Heart left ventricle (tissue), 16 donors: ENCODE measurements around the gene PDZD8. TPM values are rescaled to one million over a fixed set of nuclear protein-coding genes. Genes with fewer than 3 reads are reported as not detected.

Source experiments
- ATAC-seq, 4 donors: fragments of 200-7000 bp; cut with Tn5 transposase; one replicate each; pipeline ENCODE4 v1.9.1; 2020 to 2022; ENCODE audit warnings: moderate library complexity in 4 of 4, mild to moderate bottlenecking in 3 of 4, moderate number of reproducible peaks in 1 of 4
- DNase-seq, 5 donors: peaks; one replicate each; pipeline ENCODE4 v3.0.0-alpha.2; 2020
- H3K27ac ChIP-seq, 12 donors: fragments of 200-600 bp; sonication (generic) in 4 of 12; one replicate each; pipeline versions ENCODE4 v1.5.0 to v1.8.0; 2016 to 2022; ENCODE audit warnings: mild to moderate bottlenecking in 2 of 12
- H3K27me3 ChIP-seq, 9 donors: fragments of 200-600 bp; sonication (generic) in 2 of 9; one replicate each; pipeline versions ENCODE4 v1.5.1 to v1.8.0; 2016 to 2022; ENCODE audit warnings: mild to moderate bottlenecking in 3 of 9
- H3K36me3 ChIP-seq, 9 donors: fragments of 200-600 bp; sonication (generic) in 2 of 9; one replicate each; pipeline versions ENCODE4 v1.5.0 to v1.8.0; 2018 to 2022; ENCODE audit warnings: mild to moderate bottlenecking in 2 of 9
- H3K4me1 ChIP-seq, 12 donors: fragments of 200-600 bp; sonication (generic) in 4 of 12; one replicate each; pipeline versions ENCODE4 v1.5.0 to v1.8.0; 2016 to 2022; ENCODE audit warnings: mild to moderate bottlenecking in 3 of 12
- H3K4me3 ChIP-seq, 12 donors: fragments of 200-600 bp; sonication (generic) in 4 of 12; one replicate each; pipeline versions ENCODE4 v1.5.0 to v1.8.0; 2017 to 2022; ENCODE audit warnings: mild to moderate bottlenecking in 9 of 12, moderate library complexity in 4 of 12
- H3K9me3 ChIP-seq, 12 donors: fragments of 200-600 bp; sonication (generic) in 4 of 12; one replicate each; pipeline versions ENCODE4 v1.5.0 to v1.8.0; 2016 to 2022; ENCODE audit warnings: mild to moderate bottlenecking in 1 of 12
- CTCF ChIP-seq, 12 donors: fragments of 200-600 bp; sonication (generic) in 4 of 12; IDR thresholded peaks; one replicate each; pipeline versions ENCODE4 v1.5.0 to v1.8.0; 2018 to 2022; ENCODE audit warnings: antibody characterized with exemption in 12 of 12, mild to moderate bottlenecking in 5 of 12
- POLR2A ChIP-seq, 2 donors: fragments of 450-650 bp; IDR thresholded peaks; one replicate each; pipeline ENCODE4 v1.6.1; 2017; ENCODE audit warnings: antibody characterized with exemption in 2 of 2, mild to moderate bottlenecking in 2 of 2, moderate library complexity in 2 of 2
- WGBS, 4 donors: extraction: QIAGEN DNeasy Blood & Tissue Kit in 2 of 4; methylation state at CpG; one replicate each; pipeline versions ENCODE4 v1.1.5 to v1.1.7; 2013 to 2018; 5-methylcytosine and 5-hydroxymethylcytosine counted together
- intact Hi-C, 10 donors: fragments of 100-400 bp; cut with DNase I; formaldehyde crosslinking; loops; one replicate each; pipeline versions ENCODE4 v1.11.1 to v1.14.2; 2022
- polyA plus RNA-seq, 2 donors: library from polyadenylated mRNA; stranded (reverse); fragments of 200-250 nt; gene quantifications; one replicate each; pipeline ENCODE4 v1.2.3, GENCODE V29; 2013
- total RNA-seq, 9 donors: library from RNA; depleted of rRNA in 2 of 9; stranded (reverse); fragments of >200 nt in 2 of 9; fragmentation: NEBNext Ultra II Directional in 3 of 9; extraction: Animal tissue kit (Norgen Biotek cat#: 25700) in 3 of 9; gene quantifications; one replicate each; pipeline versions ENCODE4 v1.1.0 to v1.2.4, GENCODE V29; 2016 to 2023
- donor health status: ischemic (EF 13 %, LVEDD 7.1; RV severe dilation, severe dysfunction).
- donor health status: healthy with polysubstance abuse.
- donor health status: DM: no; HTN: yes; CAD: no.
- donor health status: DM: no; HTN: no; CAD: no.
- donor health status: ischemic (EF 25% LVEDD 6.9; RV normal size, moderate dysfunction).
- donor health status: ischemic (EF 25% LVEDD 5.7; RV mildly dilated, moderate dysfunction).
- donor health status: healthy.
- donor health status: DM: yes; HTN: yes; CAD: no.
- donor health status: ischemic (EF 35%, LVEDD 5.7; RV mildly dilated, moderate dysfunction).
- donor health status: nonischemic (EF 11% LVEDD 7.7; RV severe dilation, severe dysfunction).
- donor health status: DM: yes; HTN: yes; CAD: no.
- donor health status: PGD.
- donor health status: ischemic (EF 29% LVEDD 5.4; RV normal size, mild dysfunction).
- donor health status: nonischemic (EF 23%, LVEDD 6.1; RV moderate dilation, normal function).

Gene PDZD8
- total and polyA plus RNA-seq, 11 donors = 2.0 to 37.2 (median 24.1) TPM

- Histone ChIP-seq H3K4me1 (peaks cover 0 to 27% (median 10%) of the 10 kb centered on the region in 12 donors), H3K9me3 (peaks cover 0 to under 1% (median 0%) of the 10 kb centered on the region in 12 donors), H3K27me3 (no peaks in the 10 kb centered on the region), H3K27ac (no peak overlapping the region), H3K36me3 (peaks cover 0 to 20% (median 0%) of the 10 kb centered on the region in 9 donors), H3K4me3 (no peak overlapping the region)
- intact Hi-C loops = no loop called here
- DNase-seq = no peak
- ATAC-seq = no peak
- WGBS, 4 donors = 93 to 96% (median 94%) methylated on average over 4 of the region's 4 CpGs
- TF ChIP-seq CTCF (IDR thresholded peaks at IDR 0.05) (no peak), POLR2A (IDR thresholded peaks at IDR 0.05) (no peak)
Measured at GRCh38 chr10:117341061-117341460, 34.2 kb downstream of the PDZD8 start.

DNA sequence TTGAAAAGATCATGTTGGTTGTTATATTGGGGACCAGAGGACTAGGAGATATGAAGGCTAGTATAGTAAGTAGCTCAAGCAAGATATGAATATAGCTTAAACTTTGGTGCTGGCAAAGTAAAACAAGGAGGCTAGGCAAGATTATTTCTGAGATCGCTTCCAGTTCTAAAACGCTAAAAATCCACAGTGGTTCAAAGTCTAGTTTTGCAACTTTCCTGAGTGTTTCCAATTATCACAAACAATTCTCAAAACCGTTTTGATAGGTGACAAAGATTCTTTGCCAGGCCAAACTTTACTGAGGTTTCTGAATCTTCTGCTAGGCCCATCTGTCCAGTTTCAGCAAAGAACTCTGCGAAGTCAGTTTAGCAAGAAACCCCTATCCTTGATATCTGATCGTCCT lies 35.3 kb downstream of the PDZD8 start:
- no peak for DNase-seq
- 96 to 97% (median 96%) methylated on average over 5 of the region's 5 CpGs for WGBS, 4 donors

DNA sequence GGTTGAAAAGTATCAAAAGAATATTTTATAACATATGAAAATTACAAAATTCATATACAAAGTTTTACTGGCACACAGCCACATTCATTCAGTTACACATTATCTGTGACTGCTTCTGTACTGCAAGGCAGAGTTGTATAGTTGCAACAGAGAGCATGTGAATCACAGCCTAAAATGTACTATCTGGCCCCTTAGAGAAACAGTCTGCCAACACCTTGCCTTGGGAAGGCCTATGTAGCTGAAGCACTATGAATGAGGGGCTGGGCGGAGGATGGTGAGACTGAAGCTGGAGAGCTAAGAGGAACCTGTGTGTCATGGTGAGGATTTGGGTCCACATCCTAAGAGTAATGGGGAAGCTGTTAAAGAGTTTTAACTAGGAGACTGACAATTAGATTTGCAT lies 35.7 kb downstream of the PDZD8 start:
- TF ChIP-seq POLR2A (IDR thresholded peaks at IDR 0.05) (no peak), CTCF (IDR thresholded peaks at IDR 0.05) (no peak)
- Histone ChIP-seq H3K27me3 (no peaks in the 10 kb centered on the region), H3K9me3 (peaks cover 0 to 15% (median 4%) of the 10 kb centered on the region in 12 donors), H3K36me3 (peaks cover 0 to 20% (median 0%) of the 10 kb centered on the region in 9 donors), H3K27ac (no peak overlapping the region), H3K4me3 (no peak overlapping the region), H3K4me1 (peaks cover 0 to 17% (median 6%) of the 10 kb centered on the region in 12 donors)
- WGBS, 4 donors = 96 to 100% (median 99%) methylated on average over 1 of the region's 1 CpG
- DNase-seq (no peak), ATAC-seq (peak in 3 of 4 donors; percentile 45 to 80 (median 59))
- intact Hi-C loops = no loop called here

More for the DNA sequence above, 35.3 kb downstream of the PDZD8 start:
- peaks cover 0 to 20% (median 0%) of the 10 kb centered on the region in 9 donors for H3K36me3 ChIP-seq
- H3K27me3 ChIP-seq = no peaks in the 10 kb centered on the region
- H3K4me1 ChIP-seq = peaks cover 0 to 21% (median 6%) of the 10 kb centered on the region in 12 donors
- TF ChIP-seq POLR2A (IDR thresholded peaks at IDR 0.05) = no peak
- no peak for TF ChIP-seq CTCF (IDR thresholded peaks at IDR 0.05)
- ATAC-seq = no peak
- H3K9me3 ChIP-seq = peaks cover 0 to 11% (median 1%) of the 10 kb centered on the region in 12 donors
- no peak overlapping the region for H3K27ac ChIP-seq
- intact Hi-C loops = no loop called here
- H3K4me3 ChIP-seq = no peak overlapping the region

GRCh38 chr10:117334926-117335325 lies 40.3 kb downstream of the PDZD8 start:
- Histone ChIP-seq H3K27ac (no peak overlapping the region), H3K4me3 (no peak overlapping the region), H3K36me3 (peaks cover 0 to 11% (median 0%) of the 10 kb centered on the region in 9 donors), H3K27me3 (no peaks in the 10 kb centered on the region), H3K4me1 (peaks cover 0 to 10% (median 0%) of the 10 kb centered on the region in 12 donors), H3K9me3 (peaks cover 0 to 28% (median 9%) of the 10 kb centered on the region in 12 donors)
- no peak for ATAC-seq
- TF ChIP-seq POLR2A (IDR thresholded peaks at IDR 0.05) = no peak
- TF ChIP-seq CTCF (IDR thresholded peaks at IDR 0.05) = no peak
- no peak for DNase-seq
- intact Hi-C loops = no loop called here
